GM18870 (cell line): ENCODE measurements around the gene GNG4.
"Not testable (repeated sequence)": the region's sequence is repeated elsewhere in the genome, so short reads cannot be mapped to it uniquely, and the experiment has no call there.

Experiments
- ATAC-seq: cut with Tn5 transposase; IDR thresholded peaks from one replicate; pipeline ENCODE4 v1.9.1; 2021; ENCODE audit warnings: moderate library complexity; ENCODE audit not compliant: unreplicated experiment

The GNG4 gene

DNA sequence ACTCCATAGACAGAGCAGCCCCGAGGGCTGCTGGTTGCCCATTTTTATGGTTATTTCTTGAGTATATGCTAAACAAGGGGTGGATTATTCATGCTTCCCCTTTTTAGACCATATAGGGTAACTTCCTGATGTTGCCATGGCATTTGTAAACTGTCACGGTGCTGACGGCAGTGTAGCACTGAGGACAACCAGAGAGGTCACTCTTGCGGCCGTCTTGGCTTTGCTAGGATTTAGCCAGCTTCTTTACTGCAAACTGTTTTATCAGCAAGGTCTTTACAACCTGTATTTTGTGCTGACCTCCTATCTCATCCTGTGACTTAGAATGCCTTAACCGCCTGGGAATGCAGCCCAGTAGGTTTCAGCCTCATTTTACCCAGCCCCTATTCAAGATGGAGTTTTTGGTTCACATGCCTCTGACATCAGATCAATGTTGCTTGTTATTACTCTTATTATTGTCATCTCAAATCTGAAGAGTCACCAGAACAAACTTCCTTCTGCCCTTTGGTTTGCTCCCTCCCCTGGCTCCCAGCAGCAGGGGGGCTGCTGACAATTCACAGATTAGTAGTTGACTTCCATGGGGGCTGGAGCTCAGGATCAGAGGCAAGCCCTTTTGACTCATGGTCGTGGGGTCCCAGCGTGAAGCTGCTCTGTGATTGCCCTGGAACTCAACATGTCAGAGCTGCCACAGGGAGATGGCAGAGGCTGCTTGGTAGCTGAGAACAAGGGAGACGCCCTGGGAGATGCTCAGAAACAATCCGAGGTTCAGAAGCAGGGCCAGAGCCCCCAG, 103.0 kb downstream of the GNG4 start:
- ATAC-seq: not testable (repeated sequence)

DNA sequence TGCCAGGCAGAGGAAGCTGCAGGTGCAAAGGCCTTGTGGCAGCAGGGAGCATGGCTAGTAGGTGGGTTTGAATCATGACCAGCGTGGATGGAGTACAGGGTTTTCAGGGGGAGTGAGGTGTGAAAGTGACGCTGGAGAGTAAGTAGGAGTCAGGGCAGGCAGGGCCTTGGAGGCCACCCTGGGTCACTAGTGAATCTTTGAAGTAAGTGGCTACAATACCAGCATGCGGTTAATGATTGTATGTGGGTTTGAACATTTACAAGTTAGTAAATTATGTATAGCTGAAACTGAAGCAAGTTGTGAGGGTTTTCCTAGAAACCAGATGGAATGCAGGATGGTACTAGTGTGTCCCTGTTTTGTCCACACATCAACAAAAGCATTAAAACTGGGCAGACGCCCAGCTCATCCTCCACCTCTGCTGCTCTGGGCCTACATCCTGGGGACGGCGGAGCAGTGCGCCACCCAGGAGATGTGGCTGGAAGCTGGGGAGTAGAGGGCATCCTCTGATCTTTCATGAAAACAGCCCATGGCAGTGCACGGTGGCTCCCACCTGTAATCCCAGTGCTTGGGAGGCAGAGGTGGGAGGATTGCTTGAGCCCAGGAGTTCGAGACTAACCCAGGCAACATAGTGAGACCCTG, 104.2 kb downstream of the GNG4 start:
- no peak for ATAC-seq

DNA sequence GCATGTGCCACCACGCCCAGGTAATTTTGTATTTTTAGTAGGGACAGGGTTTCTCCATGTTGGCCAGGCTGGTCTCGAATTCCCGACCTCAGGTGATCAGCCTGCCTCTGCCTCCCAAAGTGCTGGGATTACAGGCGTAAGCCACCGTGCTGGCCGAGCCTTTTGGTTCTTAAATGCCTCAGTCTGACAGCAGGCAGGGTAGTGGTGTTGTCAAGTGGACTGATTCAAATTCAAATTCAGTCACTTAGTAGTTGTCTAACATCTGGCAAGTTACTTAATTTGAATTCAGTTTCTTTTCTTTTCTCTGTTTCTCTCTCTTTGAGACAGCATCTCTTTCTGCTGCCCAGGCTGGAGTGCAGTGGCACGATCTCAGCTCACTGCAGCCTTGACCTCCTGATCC, 106.7 kb downstream of the GNG4 start:
- ATAC-seq: not testable (repeated sequence)

DNA sequence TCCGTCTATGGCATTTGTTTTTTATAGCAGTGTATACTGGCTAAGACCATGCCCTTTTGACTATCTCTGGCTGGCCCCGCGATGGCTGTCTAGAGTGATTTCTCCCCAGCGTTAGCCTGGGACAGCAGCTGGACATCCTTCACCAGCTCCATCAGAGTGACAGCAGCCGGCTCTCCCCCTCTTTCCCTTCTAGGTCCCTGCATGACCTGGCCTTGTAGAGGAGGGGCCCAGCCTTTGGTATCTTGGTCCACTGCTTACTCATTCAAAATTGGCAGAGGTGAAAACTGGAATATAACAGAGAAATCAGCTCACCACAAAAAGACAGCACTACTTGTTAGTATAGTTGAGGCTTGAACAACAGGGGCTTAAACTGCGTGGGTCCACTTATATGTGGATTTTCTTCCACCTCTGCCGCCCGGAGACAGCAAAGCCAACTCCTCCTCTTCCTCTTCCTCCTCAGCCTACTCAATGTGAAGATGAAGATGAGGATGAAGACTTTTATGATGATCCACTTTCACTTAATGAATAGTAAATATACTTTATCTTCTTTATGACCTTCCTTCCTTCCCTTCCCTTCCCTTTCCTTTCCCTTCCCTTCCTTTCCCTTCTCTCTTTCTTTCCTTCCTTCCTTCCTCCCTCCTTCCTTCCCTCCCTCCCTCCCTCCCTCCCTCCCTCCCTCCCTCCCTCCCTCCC, 116.0 kb downstream of the GNG4 start:
- ATAC-seq: no peak

DNA sequence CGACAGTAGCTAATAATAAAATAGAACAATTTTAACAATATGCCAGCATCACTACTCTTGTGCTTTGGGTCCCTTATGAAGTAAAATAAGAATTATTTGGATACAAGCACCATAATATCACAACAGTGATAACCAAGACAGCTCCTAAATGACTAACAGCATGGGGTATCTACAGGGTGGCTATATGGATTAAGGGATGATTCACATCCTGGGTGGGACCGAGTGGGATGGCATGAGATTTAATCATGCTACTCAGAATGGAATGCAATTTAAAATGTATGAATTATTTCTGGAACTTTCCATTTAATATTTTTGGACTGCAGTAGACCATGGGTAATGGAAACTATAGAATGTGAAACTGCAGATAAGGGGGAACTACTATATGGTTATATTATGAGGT, 117.2 kb downstream of the GNG4 start:
- ATAC-seq: no peak

DNA sequence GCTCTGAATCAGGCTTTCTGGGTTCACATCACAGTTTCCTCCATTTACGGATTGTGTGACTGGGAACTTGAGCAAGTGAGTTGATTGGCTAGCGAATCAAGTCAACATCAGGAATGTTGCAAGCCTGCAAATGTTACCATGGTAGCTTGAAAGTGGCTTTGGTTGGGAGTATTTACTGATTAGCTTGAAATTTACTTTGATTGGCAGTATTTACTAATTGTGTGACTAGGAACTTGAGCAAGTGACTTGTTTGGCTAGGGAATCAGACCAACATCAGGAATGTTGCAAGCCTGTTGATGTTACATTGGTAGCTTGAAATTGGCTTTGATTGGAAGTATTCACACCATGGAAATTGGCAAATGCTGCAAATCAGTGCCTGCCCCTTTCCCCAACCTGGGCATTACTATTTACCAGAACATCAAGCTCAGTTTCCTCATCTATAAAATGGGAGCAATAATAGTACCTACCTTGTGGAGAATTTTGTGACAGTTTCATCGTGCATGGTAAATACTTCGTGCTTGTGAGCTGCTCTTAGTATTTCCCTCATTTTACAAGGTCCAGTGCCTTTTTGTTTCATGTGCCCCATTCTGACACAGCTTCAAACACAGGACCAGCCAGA, 122.3 kb downstream of the GNG4 start:
- ATAC-seq: no peak

DNA sequence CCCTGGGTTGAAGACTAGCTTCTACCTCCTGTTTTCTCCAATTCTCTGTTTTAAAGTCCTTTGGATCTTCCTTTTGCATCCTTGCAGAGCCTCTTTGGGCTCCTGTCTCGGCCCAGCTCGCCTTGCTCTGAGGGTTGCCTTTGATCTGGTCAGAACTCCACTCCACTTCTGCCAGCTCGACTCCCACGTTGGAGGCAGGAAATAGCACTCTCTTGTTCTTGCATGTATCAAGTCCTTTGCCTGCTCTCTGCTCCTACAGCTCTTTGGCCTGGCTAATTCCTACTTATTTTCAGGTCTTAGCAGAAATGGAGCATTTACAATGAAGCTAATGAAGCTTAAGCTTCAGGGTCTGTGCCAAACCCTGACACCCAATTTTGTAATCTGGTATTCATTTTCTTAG, 124.3 kb downstream of the GNG4 start:
- ATAC-seq: no peak

GRCh38 chr1:235516862-235517446, 132.6 kb downstream of the GNG4 start:
- peak; percentile 58 for ATAC-seq

DNA sequence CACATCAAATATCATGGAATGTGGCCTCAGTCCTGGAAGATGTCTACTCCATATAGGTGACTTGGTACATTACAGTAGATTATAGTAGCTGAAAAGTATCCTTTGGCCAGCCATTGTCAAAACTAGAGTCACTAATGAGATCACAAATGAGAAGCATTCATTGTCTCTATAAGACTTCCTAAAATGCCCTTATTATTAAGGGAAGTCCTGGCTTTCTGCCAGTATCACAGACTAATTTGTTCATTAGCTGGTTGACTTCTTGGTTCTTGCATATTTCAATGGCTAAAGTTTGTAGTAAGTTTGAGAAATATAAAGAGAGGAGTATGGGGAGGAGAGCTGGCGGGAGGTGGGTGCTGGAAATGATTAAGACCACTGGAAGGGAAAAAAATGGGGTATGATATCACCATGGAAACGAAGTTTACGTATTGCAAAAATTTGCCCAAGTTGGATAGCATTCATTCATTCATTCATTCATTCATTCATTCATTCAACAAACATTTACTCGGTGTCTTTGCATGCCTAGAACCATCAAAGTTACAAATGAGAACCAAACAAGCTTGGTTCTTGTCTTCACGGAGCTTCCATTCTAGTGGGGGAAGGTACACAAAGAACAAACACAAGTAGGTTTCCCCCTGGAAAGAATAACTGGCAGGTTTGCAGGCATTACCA, 133.6 kb downstream of the GNG4 start:
- ATAC-seq: no peak

GRCh38 chr1:235513495-235514366, 135.9 kb downstream of the GNG4 start:
- ATAC-seq: no peak

- no peak for ATAC-seq
Observed at GRCh38 chr1:235511470-235512240, 137.9 kb downstream of the GNG4 start.

- ATAC-seq: no peak
Observed at GRCh38 chr1:235510823-235511222, 138.8 kb downstream of the GNG4 start.

DNA sequence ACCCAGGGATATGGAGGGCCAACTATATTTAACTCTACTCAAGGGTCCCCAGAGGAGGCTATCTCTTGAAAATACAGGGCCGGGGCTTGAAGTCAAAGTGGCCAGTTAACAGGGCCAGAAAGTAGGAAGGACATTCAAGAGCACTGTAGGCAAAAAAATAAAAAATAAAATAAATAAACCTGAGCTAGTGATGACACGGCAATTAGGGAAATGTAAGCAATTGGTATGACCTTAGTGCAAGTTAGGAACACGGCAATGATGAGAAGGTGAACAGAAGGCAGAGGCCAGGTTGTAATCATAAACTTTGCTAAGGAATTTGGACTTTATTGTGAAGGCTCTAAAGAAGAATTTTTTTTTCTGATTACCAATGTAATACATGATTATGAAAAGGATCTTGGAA, 142.0 kb downstream of the GNG4 start:
- no peak for ATAC-seq

- ATAC-seq: peak; percentile 81
Observed at GRCh38 chr1:235504494-235505222, 144.9 kb downstream of the GNG4 start.

GRCh38 chr1:235504122-235504493, 145.5 kb downstream of the GNG4 start, which contains the start of gene B3GALNT2:
Gene B3GALNT2 (minus strand): TSS chr1:235504452. CDS start chr1:235504252, 200 bp downstream.
- peak; percentile 27 for ATAC-seq

DNA sequence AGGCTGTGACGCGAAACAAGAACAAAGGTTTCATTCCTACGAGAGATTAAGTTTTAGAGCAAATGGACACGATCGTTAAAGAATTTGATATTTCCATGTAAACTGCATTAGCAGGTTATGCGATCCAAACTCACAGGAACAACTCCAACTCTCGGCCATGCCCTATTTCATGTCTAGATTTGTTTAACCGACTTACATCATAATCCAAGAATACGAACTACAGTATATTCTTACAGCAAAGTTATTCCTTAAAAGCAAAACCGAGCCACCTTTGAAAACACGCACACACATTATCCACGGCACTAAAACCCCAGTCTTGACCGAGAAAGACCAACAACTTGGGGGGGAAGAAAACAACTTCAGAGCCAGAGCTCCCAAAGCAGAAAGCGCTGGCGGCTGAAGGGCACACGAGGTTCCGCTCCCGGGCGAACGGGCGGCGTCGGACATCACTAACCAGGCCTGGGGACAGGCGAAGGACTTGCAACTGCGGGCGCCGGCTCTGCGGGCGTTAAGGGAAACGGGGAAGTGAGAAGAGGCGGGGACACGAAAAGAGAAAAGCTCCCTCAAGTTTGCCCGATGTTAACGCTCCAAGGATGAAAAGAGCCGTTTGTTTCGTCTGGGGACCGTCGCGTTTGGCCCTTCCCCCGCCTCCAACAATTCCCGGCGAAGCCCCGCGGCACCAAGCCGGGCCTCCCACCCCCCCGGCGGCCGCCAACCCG, 146.0 kb downstream of the GNG4 start:
- no peak for ATAC-seq

GRCh38 chr1:235502601-235503402, 146.8 kb downstream of the GNG4 start:
- no peak for ATAC-seq
